ENCODE data around the gene TXNDC5.

Gene TXNDC5

DNA sequence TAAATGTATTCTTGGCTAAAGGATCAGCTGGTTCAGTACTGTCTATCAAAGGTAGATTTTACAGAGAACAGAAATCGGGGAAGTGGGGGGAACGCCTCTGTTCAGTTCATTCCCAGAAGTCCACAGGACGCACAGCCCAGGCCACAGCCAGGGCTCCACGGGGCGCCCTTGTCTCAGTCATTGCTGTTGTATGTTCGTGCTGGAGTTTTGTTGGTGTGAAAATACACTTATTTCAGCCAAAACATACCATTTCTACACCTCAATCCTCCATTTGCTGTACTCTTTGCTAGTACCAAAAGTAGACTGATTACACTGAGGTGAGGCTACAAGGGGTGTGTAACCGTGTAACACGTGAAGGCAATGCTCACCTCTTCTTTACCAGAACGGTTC is 29.9 kb downstream of the TXNDC5 start:
- no peak overlapping the region for H3K4me3 ChIP-seq (ENCODE audit: low read length)
- TF ChIP-seq ZNF274 (IDR thresholded peaks at IDR 0.05; ENCODE audit: low read depth, low read length), result no peak

- TF ChIP-seq ZNF274 (IDR thresholded peaks at IDR 0.05; ENCODE audit: low read depth, low read length), result no peak
- H3K4me3 ChIP-seq (ENCODE audit: low read length), result no peak overlapping the region
Observed at GRCh38 chr6:7879980-7880717, 30.4 kb downstream of the TXNDC5 start.

DNA sequence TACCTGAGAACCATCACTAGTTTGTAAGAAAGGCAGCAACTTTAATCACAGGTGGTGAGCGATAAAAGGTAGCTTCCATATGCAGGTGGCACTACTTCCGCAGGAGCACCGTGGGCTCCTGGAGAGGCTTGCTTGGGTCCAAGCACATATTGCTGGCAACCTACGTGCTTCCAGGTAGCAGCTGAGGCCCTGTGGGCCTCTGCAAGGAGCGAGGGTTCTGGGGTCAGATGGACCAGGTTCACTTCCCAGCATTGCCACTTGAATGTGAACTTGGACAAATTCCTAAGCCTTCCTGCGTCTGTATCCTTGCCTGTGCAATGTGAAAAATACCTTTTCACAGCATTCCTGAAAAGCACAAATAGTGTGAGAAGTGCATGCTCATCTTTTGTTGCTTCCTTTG is 31.0 kb downstream of the TXNDC5 start:
- TF ChIP-seq ZNF274 (IDR thresholded peaks at IDR 0.05; ENCODE audit: low read depth, low read length), result no peak

DNA sequence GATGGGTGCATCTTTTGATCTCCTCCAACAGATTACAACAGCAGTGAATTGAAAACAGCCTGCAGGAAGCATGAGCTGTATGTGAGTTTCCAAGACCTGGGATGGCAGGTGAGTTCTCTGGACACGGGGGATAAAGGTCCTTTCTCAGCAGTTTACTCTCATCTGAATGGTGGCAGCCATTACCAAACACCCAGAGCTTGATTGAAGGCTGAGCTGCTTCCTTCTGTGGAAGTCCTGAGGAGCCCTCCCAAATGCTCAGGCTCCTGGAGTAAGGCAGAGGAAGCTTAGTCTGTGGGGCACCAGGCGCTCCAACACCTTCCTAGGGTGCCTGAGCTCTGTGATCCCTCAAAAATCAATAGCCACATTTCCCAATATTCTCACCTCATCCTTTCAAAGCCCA is 31.5 kb downstream of the TXNDC5 start:
- no peak for TF ChIP-seq ZNF274 (IDR thresholded peaks at IDR 0.05; ENCODE audit: low read depth, low read length)
- no peak overlapping the region for H3K4me3 ChIP-seq (ENCODE audit: low read length)

More for the DNA sequence above, 31.0 kb downstream of the TXNDC5 start:
- no peak overlapping the region for H3K4me3 ChIP-seq (ENCODE audit: low read length)

- no peak for TF ChIP-seq ZNF274 (IDR thresholded peaks at IDR 0.05; ENCODE audit: low read depth, low read length)
- no peak overlapping the region for H3K4me3 ChIP-seq (ENCODE audit: low read length)
Observed at GRCh38 chr6:7878401-7878964, 32.1 kb downstream of the TXNDC5 start.

GRCh38 chr6:7868926-7869325 is 41.7 kb downstream of the TXNDC5 start:
- H3K4me3 ChIP-seq (ENCODE audit: low read length), result no peak overlapping the region
- TF ChIP-seq ZNF274 (IDR thresholded peaks at IDR 0.05; ENCODE audit: low read depth, low read length), result no peak

DNA sequence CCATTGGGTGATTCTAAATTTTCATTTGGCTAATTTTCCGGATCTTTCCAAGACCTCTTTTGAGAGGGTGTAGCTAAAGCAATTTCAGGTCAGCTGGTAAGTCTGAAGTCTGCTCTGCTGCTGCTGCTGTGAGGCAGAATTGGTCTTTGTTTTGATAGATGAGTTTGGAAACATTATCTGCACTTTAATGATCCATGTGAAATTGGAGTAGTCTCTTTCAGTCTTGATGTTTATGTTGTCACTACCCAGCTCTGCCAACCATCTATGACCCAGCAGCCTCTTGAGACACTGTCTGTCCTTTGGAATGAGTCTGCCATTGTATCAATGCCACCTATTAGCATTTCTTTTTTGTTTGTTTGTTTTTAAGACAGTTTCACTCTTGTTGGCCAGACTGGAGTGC is 44.1 kb downstream of the TXNDC5 start:
- TF ChIP-seq ZNF274 (IDR thresholded peaks at IDR 0.05; ENCODE audit: low read depth, low read length), result no peak
- no peak overlapping the region for H3K4me3 ChIP-seq (ENCODE audit: low read length)

GRCh38 chr6:7865781-7866180 is 44.8 kb downstream of the TXNDC5 start:
- no peak overlapping the region for H3K4me3 ChIP-seq (ENCODE audit: low read length)
- no peak for TF ChIP-seq ZNF274 (IDR thresholded peaks at IDR 0.05; ENCODE audit: low read depth, low read length)

GRCh38 chr6:7859591-7859990 is 51.0 kb downstream of the TXNDC5 start:
- no peak for TF ChIP-seq ZNF274 (IDR thresholded peaks at IDR 0.05; ENCODE audit: low read depth, low read length)
- H3K4me3 ChIP-seq (ENCODE audit: low read length), result no peak overlapping the region

DNA sequence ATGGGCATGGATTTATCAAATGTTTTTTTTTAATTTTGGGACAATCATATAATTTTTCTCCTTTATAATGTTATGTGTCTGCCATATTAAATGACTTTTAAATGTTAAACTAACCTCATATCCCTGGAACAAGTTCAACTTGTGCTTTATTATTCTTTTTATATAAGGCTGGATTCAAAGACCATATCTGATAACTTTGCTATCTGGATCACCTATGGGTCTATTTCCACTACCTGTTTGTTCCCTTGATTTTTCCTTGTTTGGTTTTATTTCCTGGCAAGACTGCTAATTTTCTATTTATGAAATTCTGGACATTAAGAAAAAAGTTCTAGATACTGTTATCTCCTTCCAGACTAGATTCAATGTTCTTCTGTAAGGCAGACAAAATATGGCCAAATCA is 58.8 kb downstream of the TXNDC5 start:
- no peak overlapping the region for H3K4me3 ChIP-seq (ENCODE audit: low read length)
- no peak for TF ChIP-seq ZNF274 (IDR thresholded peaks at IDR 0.05; ENCODE audit: low read depth, low read length)

DNA sequence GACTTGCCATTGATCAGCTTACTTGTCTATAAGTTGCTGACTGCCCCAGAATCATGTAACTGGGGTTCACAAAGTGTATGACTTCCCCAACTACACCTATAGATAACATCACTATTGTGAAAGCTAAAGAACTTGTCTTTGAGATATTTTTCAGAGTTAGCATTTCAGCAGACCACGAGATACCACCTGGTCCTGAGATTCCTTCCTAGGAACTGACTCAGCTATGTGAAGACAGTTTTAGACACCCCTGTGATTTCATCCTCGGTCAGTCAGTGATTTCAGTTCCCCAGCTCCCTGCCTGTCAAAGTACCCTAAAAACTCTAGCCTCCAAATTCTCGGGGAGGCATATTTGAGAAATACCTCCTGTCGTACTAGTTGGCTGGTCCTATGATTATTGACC is 62.4 kb downstream of the TXNDC5 start:
- H3K4me3 ChIP-seq (ENCODE audit: low read length), result no peak overlapping the region
- TF ChIP-seq ZNF274 (IDR thresholded peaks at IDR 0.05; ENCODE audit: low read depth, low read length), result no peak

GRCh38 chr6:7846966-7847818 is 63.4 kb downstream of the TXNDC5 start:
- TF ChIP-seq ZNF274 (IDR thresholded peaks at IDR 0.05; ENCODE audit: low read depth, low read length), result no peak
- no peak overlapping the region for H3K4me3 ChIP-seq (ENCODE audit: low read length)

DNA sequence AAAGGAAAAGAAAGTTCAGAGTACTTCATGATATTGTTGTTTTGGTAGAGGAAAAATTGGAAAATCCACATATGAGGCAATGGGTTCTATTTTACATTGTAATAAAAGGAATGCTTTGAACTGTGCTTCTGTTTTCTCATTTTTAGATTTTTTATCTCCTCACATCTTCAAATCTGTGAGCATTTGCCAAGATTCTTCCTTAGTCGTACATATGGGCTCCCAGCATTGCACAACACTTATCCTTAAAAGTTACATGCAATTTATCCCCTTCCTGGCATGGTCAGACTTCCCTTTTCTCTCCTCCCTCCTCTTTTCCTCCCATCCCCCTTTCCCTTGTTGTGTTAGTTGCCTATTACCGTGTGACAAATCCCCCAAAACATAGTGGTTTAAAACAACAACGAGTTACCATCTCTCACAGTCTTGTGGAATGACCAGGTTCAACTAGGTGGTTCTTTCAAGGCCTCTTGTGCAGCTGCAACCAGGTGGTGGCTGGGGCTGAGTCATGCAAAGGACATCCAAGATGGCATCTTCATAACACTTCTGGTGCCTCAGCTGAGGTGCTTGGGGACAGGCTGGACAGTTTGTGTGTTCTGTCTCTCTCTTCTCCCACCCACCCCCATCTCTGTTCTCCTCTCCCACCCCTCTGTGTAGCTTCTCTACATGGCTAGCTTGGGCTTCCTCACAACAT is 68.7 kb downstream of the TXNDC5 start:
- no peak for TF ChIP-seq ZNF274 (IDR thresholded peaks at IDR 0.05; ENCODE audit: low read depth, low read length)
- no peak overlapping the region for H3K4me3 ChIP-seq (ENCODE audit: low read length)

DNA sequence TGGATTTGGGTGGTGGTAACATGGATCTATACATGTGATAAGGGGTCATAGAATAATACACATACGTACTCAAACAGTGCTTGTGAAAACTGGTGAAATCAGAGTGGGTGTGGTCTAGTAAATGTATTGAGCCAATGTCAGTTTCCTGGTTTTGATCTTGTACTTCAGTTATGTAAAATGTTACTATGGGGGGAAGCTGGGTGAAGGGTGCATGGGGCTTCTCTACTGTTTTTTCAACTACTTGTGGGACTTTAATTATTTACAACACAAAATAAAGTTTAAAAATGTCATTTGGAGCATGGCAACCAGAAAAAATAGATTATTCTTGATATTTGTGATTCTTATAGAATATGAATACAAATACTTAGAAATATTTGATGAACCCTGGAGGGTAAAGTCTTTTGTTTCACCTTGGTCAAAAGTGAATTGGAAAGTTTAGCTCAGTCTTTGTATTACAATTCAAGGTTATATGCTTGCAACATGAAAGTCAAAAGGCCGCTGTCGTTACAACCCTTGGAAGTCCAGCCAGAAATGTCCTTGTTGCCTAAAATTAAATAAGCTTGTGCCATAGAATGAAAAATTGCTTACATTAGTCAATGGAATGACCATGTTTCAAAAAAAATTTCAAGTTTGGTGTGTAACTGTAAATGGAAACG is 74.1 kb downstream of the TXNDC5 start:
- H3K4me3 ChIP-seq (ENCODE audit: low read length), result no peak overlapping the region
- TF ChIP-seq ZNF274 (IDR thresholded peaks at IDR 0.05; ENCODE audit: low read depth, low read length), result no peak

Measured in GM08714 (cell line).